HG02973 (cell line): ENCODE results near the gene THY1.
"Not testable (repeated sequence)": the region's sequence is repeated elsewhere in the genome, so short reads cannot be mapped to it uniquely, and the experiment has no call there.

Experiments used
- ATAC-seq: cut with Tn5 transposase; IDR thresholded peaks from one replicate; pipeline ENCODE4 v1.9.1; 2021; ENCODE audit warnings: moderate library complexity; ENCODE audit not compliant: unreplicated experiment

THY1 gene

GRCh38 chr11:119422809-119423508 lies at the start of gene THY1:
THY1 (minus strand) TSS chr11:119423172; CDS start chr11:119420905, 2,267 bp downstream.
- ATAC-seq, result no peak

GRCh38 chr11:119472186-119472855 lies 49.3 kb upstream of the THY1 start:
- ATAC-seq, result no peak

GRCh38 chr11:119471329-119471728 lies 48.4 kb upstream of the THY1 start:
- no peak for ATAC-seq

- no peak for ATAC-seq
These were observed 47.6 kb upstream of the THY1 start for GRCh38 chr11:119470317-119471291.

GRCh38 chr11:119469506-119469905 lies 46.5 kb upstream of the THY1 start:
- ATAC-seq, result no peak

GRCh38 chr11:119468511-119468910 lies 45.5 kb upstream of the THY1 start:
- ATAC-seq, result no peak

- ATAC-seq, result no peak
These were observed 38.4 kb upstream of the THY1 start for GRCh38 chr11:119461229-119461963.

- no peak for ATAC-seq
These were observed 37.6 kb upstream of the THY1 start for GRCh38 chr11:119460582-119460981.

GRCh38 chr11:119460097-119460496 lies 37.1 kb upstream of the THY1 start:
- ATAC-seq, result no peak

GRCh38 chr11:119459293-119459976 lies 36.5 kb upstream of the THY1 start:
- ATAC-seq, result no peak

- not testable (repeated sequence) for ATAC-seq
These were observed 32.7 kb upstream of the THY1 start for GRCh38 chr11:119455708-119456107.

- ATAC-seq, result not testable (repeated sequence)
These were observed 32.3 kb upstream of the THY1 start for GRCh38 chr11:119455241-119455640.

- ATAC-seq, result no peak
These were observed 30.9 kb upstream of the THY1 start for GRCh38 chr11:119453881-119454280.

- no peak for ATAC-seq
These were observed 27.8 kb upstream of the THY1 start for GRCh38 chr11:119450590-119451326.

- no peak for ATAC-seq
These were observed 26.5 kb upstream of the THY1 start for GRCh38 chr11:119449498-119449897.

- no peak for ATAC-seq
These were observed 25.4 kb upstream of the THY1 start for GRCh38 chr11:119448380-119448779.

- no peak for ATAC-seq
These were observed 24.8 kb upstream of the THY1 start for GRCh38 chr11:119447664-119448242.

GRCh38 chr11:119446871-119447663 lies 24.1 kb upstream of the THY1 start:
- ATAC-seq, result no peak
